Activated CD4-positive, alpha-beta T cell treated with anti-CD3 and anti-CD28 coated beads, Interleukin-2, amount 50 U/mL, for 4 hours (primary cell): ENCODE results near the gene IFIH1.

Experiments
- DNase-seq, 2 experiments: peaks; one replicate each; pipeline ENCODE4 v3.0.0-alpha.2; 2020

Gene IFIH1

DNA sequence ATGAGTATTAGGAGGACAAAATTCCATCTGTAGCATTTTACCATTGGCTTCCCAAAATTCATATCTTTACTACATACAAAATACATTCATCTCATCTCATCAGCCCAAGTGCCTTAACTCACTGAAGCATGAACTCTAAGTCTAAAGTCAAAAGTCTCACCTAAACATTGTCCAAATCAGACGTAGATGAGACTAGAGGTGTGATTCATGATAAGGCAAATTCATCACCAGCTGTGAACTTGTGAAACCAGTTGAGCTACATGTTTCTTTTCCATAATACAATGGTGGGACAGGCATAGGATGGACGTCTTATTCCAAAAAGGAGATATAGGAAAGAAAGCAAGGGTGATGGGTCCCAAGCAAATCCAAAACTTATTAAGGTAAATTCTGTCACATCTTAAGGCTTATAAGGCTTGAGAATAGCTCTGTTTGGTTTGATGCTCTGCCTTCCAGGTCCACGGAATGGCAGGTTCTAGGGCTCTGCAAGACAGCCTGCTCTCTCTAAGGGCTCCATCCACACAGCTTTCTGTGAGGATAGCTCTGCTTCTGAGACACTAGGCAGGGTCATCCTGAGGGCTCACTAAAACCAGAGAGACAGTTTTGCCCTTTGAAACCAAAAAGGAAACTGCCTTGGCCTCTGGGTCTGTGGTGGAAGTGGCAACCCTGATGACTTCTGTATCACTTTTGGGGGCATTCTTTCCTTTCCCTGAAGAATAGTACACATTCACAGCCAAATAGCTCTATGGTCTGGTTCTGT lies 9.6 kb downstream of the IFIH1 start:
- no peak for DNase-seq

DNA sequence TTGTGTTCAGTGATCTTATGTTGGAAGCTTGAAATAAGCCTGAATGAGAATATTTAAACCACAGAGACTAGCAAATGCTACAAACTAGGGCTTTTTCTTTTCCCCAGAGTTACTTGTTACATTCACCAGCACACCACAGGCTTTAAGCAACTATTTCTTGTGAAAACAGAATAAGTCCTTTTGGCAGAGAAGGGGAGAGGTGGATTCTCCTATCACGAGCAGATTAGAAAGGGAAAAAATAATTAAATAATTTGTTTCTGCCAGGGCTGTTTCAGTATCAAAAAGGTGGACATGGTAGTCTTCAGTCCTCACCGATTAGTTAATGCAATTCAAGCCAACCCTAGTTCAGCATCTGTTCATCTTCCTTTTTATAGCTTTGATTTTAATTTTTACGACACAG lies 12.6 kb downstream of the IFIH1 start:
- DNase-seq: no peak

DNA sequence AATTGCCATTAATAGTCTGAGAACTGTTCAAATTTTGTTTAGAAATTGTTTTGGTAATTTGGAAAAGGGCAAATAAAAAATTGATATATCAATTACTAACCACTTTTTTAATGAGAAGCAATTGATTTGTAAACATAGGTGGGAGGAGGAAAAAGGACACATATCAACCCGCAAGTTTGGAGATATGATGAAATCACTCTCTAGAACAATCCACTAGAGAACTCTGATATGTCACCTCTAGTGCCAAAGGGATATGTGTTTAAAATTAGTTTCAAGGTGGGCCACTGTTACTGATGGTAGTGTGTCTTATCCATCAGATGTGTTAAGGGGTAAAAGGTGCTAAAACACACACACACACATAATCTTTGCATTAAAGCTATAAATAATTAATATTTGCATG lies 16.6 kb downstream of the IFIH1 start:
- no peak for DNase-seq

DNA sequence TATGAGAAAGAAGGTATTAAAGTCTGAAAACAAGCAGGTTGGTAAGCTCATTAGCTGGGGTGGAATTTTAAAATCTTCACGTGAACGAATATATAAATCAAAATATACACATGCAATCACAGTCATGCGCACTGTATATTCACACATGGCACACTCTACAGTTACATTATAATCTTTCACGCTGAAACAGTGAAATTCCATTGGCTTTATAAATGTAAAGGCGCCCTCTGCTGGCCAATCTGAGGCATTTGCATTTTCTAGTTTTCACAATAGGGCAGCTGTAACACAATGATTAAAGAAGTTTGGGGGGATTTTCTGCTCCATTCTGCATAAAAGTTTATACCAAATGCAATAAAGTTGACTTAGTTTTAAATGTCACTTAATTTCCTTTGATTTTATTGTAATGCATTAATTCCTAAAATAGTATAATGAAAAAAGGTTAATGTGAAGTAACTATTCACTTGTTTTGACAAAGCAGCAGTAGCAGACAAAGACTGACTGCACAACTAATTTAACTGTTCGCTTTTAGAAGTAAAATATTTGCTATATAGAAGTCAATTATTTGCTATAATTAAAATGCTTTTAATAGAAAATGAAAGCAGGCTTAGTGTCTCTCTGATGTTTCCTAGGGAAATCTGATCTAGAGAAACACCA lies 17.2 kb downstream of the IFIH1 start:
- DNase-seq: peak; percentile 32 to 34

DNA sequence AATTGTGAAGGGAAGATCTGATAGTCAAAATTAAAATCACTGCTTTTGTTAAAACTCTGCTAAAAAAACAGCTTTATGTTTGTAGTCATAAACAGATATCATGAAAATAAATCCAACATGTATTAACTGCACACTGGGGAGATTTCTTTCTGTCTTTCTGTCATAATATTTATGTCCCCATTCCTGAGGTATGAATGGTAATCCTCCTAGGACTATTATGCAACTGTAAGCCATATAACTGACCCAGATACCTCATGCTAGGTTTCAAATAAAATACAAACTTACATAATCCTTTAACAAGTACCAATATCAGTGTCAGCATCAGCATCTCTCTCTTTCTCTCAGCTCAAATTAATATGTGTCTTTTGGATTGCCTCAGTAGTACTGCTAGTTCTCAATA lies 18.2 kb downstream of the IFIH1 start:
- DNase-seq: no peak

DNA sequence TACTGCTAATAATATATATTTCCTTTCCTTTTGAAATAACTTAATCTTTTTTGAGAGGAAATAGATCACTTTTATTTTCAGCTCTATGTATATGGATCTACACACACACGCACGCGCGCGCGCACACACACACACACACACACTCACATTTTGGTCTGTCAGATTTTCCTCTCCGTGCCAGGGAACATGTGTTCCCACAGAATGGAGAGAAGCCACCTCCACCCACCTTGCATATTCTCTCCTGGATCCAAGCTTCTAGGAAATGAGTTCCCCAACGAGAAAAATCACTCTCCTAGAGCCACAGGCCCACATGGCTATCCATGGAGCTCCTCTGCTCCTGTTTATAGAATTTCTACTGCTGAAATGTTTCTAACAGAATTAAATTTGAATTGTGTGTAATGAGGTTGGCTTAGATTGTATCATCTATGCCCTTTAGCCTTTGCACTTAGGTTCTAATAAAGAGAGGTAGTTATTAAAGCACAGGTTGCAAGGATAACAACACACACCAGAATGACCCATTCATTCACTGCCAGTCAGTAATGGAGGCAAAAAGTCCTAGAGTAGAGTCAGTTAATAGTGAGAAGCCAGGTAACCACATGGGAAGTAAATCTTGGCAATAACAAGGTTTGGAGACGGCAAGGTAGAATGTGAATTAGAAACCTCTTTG lies 19.7 kb downstream of the IFIH1 start:
- no peak for DNase-seq

DNA sequence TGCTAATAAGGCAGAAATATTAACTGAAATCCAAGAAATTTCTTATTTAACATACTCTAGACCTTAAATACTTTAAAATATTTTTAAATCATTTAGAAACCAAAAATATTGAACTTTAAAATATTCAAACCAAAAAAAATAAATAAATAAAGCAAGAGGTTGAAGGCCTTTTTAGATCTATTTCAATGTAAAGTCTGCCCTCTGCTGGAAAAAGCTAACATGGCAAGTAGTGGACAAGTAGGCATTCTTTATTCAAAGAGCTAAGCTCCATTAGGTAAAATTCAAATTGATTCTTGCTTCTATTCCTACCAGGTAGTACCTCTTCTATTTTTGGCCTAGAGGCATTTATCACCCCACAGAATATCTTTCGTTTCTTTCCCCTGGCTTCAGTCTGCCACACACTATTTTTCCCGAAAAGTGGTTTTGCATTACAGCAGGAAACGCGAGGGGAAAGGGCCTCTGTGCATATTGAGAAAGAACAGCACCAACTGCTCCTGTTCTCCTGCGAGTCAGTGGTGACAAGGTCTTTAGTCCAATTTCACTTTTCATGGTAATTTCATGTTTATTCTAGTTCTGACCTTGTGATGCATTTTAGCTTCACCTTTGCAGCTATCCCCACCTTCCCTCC lies 20.4 kb downstream of the IFIH1 start:
- peak; percentile 35 to 39 for DNase-seq

DNA sequence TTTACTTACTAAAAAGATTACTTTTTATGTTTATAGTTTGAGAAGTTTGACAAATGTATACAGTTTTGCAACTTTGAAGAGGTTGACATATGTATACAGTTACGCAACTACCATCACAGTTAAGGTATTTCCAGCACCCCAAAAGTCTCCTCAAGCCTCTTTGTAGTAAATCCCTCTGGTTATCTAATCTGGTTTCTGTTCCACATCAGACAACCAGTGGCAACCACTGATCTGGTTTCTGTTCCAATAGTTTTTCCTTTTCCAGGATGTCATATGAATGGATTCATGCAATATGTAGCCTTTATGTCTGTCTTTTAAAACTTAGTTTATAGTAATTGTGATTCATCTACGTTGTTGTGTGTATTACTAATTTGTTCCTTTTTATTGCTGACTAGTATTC lies 23.5 kb downstream of the IFIH1 start:
- DNase-seq: no peak

DNA sequence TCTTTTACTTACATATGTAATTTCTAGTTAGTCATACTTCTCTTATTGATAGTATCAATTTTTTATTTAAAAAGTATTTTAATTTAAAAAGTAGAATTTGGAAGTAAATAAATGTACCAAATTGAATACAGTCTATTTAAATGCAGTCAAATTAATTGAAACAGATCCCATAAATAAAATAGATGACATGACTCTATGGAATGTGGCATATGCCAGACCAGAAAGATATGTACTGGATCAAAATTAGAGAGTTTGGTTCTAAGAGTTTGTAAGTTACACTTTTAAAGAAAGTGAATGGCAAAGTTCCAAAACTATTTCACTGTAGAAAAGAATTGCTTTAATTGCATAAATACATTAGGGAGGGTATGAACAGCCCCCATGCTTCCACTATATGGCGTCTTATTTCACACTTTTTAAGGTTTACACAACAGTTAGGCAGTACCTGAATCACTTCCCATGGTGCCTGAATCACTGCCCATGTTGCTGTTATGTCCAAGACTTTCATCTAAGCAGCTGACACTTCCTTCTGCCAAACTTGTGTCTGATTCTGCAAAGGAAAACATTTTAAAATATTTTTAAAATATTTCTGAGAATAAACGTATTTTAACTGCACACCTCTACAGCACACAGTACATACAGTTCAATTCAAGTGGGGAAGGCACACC lies 25.2 kb downstream of the IFIH1 start:
- no peak for DNase-seq

DNA sequence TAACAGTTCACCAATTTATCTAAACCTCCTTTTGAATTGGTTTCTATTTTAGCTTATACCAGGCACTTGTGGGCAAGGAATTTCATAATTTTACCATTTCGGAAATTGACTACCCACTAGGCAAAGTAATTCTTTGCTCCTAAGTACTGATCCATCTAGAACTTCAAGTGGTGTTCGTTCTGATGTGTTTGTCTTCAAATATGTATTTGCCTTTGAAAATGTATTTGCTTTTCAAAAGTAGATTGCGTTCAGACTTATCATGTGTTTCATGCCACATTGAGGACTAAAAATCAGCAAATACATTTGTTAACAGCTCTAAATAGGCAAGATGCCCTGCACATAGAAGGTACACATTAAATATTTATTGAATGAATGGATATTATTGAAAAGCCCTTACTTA lies 26.7 kb downstream of the IFIH1 start:
- no peak for DNase-seq

DNA sequence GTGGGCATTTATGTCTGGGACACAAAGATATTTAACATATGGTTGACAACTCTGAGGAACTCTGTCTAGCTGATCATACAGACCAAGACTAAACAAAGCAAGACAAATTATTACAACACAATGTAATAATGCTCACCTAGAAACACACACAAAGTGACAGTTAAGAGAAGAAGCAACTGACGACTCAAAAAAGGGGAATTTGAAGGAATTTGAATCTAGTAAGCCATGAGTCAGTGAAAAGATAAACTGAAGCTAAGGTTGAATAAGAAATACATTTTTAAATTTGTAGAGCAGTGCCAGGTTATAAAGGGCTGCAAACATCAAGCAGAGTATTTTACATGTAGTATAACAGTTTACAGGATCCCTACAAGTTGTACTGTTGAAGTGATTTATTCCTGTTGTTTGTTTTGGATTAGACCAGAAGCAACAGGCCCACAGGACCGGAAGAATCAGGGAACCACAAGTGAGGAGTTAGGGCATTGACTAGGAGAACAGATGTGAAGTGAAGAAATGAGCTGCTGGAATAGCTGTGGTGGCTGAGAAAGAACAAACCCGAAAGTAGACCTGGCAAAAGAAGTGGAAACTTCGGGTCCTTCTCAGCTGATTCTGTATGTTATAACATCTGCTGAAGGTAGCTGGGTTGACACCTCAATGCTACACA lies 35.6 kb downstream of the IFIH1 start:
- DNase-seq: no peak

DNA sequence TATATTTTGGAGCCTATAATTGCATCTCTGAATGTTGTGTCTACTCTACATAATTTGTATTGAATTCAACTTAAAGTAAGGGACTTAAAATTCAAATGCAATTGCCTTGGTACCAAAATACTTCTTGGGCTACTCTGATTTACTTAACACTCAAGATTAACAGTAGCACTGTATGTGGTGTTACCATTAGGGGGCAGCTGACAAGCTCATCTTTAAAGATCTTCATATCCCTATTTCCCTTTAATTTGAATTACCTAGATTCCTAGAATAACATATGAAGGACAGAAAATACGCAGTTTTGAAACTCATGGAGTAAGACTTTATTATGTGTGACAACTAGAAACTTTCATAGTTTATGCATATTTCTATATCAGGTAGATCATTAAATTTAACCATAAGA lies 37.8 kb downstream of the IFIH1 start:
- no peak for DNase-seq

DNA sequence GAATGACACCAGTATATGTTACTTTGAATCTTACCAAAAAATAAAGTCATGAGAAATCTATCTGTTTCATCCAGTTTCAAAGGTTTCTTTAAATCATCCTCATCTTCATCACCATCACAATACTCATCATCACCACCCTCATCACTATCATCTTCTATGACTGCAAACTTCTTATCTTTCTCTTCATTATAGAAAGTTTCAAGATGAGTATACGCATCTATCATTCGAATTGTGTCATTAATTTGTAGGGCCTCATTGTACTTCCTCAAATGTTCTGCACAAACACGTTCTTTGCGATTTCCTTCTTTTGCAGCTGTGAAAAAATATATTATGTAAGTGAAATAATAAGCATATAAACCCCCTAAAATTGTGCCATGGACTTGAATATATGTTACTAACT lies 41.1 kb downstream of the IFIH1 start:
- no peak for DNase-seq

DNA sequence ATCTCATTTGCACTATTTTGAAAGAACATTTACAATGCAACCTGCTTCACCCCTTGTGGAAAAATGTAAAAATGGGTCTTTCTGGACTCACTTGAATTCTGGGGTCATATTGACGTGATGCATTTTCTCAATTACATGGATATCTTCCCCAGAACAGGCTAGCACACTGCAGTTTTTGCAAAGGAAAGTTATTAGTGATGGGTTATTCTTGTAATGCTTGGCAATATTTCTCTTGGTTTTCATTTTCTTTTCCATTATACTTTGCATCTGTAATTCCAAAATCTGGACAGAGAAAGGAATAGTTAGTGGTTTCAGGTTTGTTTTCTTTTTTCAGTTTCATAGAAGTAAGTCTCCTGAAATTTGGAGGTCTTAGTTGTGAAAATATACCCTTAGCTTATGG lies 50.5 kb downstream of the IFIH1 start:
- no peak for DNase-seq

DNA sequence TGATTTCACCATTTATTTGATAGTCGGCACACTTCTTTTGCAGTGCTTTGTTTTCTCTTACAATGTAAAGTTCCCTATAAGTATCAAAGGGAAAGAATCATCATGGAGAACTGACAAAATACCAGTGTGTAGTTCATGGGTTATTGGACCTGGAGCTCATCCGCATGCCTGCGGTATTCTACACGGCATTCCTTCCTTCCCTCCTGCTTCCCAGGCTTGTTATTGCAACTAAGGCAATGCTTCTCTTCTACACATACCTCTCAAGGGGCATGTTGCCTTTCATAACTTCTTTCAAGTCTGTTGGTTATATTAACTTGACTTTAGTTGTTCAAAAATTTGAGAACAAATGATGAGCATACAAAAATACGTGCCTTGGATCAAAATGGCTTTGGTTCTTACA lies 51.0 kb downstream of the IFIH1 start:
- no peak for DNase-seq

DNA sequence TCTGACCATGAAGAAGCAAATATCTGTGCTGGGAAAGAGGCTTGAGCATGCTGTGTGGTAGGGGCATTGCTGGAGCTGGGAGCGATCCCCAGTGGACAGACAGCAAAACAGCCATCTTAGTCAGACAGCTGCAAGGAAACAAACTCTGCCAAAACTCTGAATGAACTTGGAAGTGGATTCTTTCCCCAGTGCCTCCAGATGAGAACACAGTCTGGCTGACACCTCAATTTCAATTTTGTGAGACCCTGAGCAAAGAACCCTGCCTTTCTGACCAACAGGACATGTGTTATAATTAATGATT lies 52.1 kb downstream of the IFIH1 start:
- no peak for DNase-seq

DNA sequence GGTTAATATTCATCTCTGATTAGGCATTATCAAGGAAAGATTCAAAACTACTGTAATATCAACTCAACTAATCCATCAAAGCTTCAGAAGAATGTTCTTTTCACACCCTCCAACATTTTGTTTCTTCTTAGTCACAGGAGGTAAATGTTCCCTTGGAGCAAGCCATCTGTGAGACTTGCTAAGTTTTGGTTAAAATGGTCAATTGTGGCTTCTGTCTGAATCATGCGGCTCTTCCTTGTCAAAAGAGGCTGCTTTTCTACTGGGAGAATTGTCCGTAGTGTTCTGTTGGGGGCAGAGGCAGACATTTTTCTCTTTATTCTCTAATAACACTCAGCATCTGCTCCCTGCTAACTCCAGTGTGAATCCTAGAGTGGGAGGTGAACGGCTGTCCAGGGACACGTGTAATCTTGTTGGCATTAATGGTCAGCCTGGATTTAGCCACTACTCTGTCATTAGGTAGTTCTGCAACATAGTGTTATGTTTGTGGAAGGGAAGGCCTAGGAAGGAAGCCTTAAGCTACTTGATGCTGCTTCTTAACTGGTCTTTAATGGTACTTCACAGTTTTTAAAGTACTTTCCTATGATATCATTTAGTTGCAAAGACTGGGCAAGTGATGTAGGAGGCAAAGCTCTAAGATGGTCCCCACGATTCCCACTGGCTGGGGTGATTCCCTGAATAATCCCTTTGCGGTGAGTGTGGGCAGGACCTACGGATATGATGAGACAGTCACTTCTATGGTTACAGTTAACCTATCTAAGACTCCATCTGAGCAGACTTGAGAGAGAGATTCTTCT lies 52.6 kb downstream of the IFIH1 start:
- no peak for DNase-seq

DNA sequence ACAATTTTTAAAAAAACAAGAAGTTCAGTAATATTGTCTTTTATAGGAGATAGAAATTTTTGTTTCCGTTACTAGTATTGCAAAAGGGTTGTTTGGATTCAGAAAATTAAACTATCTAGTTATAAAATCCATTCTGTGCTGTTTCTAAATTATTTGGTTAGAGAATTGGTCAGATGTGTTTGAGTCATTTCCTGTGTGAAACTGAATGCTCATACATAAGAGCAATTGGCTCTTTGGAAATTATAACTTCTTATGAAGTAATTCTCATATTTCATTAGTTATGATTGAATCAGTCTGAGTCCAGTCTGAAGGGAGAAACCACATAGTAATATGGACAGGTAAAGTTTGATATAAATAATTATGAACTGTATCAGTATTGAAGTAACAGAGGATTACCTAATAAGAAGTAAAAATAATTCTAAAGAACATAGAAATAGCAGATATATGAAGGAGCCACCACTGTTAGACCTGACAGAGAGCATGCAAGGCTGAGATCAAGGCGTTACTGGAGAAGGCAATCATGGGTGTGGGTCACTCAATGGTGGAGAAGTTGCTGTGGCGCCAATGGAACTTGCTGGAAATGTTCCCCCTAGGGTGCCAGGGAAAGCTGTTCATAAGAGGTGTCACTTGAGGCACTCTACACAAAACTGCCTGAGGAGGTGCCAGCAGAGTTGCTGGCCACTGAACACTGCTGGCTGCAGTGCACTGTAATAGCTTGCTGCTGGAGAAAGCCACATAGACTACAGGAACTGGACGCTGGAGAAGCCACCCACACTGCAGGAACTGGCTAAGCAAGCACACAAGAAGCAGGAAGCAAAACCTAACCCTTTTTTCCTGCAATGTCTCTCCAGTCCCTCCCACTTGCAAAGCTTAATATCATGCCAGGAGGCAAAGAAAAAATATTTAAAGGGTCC lies 57.2 kb downstream of the IFIH1 start:
- no peak for DNase-seq

DNA sequence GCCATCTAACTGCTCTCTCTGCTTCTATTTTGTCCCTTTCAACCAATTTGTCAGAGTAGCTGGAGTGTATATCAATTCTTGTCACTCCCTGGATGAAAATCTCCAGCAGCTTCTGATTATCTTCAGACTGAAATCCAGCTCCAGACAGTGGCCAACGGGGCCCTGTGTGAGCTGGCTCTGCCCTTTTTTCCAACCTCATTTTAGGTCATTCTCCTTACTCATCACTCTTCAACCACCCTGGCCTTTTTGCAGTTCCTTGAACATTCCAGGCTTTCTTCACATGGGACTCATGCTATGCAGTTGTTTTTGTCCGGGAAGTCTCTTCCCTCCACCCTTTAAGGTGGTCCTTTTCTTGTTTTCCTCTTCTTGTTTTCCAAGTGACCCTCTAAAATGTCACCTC lies 59.8 kb downstream of the IFIH1 start:
- no peak for DNase-seq

DNA sequence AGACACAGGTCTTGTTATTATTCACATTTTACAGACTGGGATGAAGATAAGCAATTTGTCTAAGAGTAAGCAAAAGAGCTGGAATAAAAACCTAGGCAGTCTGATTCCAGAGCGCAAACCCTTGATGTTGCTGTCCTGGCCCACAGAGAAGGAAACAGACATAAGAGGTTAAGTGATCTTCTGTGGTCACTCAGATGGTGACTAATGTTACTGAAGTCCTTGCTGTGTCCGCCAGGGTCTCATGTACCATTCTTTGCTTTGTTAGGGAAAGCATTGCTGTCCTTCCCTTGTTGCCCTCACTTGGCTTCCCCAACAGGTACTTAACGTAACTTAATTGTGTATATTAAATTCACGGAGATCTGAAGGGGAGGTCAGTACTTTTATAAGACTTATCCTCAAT lies 60.3 kb downstream of the IFIH1 start:
- no peak for DNase-seq

DNA sequence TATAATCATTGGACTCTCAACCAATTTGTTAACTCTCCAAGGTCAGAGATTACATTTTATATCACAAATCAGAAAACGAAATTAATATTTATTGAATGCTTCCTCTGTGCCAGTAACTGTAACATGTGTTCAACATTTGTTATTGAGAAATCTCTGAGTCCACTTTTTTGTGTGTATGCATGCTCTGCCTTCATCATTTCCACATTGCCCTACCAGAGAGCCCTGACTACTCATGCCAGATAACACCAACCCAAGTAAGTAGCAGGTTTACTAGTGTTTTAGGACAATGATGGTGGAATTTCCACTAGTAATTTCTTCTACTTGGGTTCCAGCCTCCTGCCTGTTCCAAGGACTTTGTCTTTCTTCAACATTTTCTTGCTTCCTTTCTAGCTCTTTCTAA lies 61.1 kb downstream of the IFIH1 start:
- no peak for DNase-seq
